Adrenal gland (tissue), 5 donors: ENCODE results near the gene PAQR5.

Experiments used
- POLR2A ChIP-seq, 2 donors: fragments of 450-650 bp; IDR thresholded peaks; one replicate each; pipeline ENCODE4 v1.6.1; 2017; ENCODE audit warnings: antibody characterized with exemption in 2 of 2, mild to moderate bottlenecking in 2 of 2, moderate library complexity in 1 of 2
- TF ChIP-seq, protein P1 (sequence below), 6 experiments: fragments of 450-650 bp in 4 of 6; fragments of 200-600 bp in 2 of 6; sonication (generic) in 1 of 6; IDR thresholded peaks; 1 replicate in 5 of 6; 2 replicates in 1 of 6; pipeline versions ENCODE4 v1.5.1 to v1.8.0; 2016 to 2021; ENCODE audit warnings: antibody characterized with exemption in 6 of 6, mild to moderate bottlenecking in 2 of 6, moderate library complexity in 1 of 6
- donor health status: DM: no; HTN: no; CAD: no.

DNA sequence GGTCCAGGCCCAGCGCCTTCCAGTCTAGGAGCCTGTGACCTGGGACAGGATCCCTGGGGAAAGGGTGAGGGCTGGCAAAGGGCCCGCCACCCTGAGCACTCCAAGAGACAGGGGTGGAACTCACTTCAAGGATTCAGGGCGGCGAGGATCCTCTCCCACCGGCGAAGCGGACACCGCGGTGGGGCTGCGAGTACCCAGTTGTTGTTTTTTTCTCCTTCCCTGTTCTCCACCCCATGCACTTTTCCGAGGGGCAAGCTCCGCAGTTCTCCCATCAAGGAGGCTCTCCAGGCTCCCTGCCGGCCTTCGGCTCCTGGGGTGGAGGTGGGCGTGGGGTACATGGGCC, 387 bp upstream of the PAQR5 start:
- TF ChIP-seq, protein P1, sequence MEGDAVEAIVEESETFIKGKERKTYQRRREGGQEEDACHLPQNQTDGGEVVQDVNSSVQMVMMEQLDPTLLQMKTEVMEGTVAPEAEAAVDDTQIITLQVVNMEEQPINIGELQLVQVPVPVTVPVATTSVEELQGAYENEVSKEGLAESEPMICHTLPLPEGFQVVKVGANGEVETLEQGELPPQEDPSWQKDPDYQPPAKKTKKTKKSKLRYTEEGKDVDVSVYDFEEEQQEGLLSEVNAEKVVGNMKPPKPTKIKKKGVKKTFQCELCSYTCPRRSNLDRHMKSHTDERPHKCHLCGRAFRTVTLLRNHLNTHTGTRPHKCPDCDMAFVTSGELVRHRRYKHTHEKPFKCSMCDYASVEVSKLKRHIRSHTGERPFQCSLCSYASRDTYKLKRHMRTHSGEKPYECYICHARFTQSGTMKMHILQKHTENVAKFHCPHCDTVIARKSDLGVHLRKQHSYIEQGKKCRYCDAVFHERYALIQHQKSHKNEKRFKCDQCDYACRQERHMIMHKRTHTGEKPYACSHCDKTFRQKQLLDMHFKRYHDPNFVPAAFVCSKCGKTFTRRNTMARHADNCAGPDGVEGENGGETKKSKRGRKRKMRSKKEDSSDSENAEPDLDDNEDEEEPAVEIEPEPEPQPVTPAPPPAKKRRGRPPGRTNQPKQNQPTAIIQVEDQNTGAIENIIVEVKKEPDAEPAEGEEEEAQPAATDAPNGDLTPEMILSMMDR (IDR thresholded peaks at IDR 0.05): no peak
- TF ChIP-seq POLR2A (IDR thresholded peaks at IDR 0.05): no peak
